CD4-positive, alpha-beta memory T cell (primary cell): ENCODE data around the gene FOXJ3. TPM values are rescaled to one million over a fixed set of nuclear protein-coding genes. Genes with fewer than 3 reads are reported as not detected.

Source experiments
- CTCF ChIA-PET: fragments of 350-600 bp; sonication (Branson Sonifier 250); formaldehyde crosslinking; loops from one replicate; lab custom pipeline; 2021; ENCODE audit warnings: inconsistent platforms; ENCODE audit not compliant: partially characterized antibody; lab: Charles Lee
- POLR2A ChIA-PET: fragments of 350-600 bp; sonication (Branson Sonifier 250); formaldehyde crosslinking; loops from one replicate; lab custom pipeline; 2021; ENCODE audit not compliant: partially characterized antibody; lab: Charles Lee
- DNase-seq, 5 donors: peaks; one replicate each; pipeline versions ENCODE4 v3.0.0 to v3.0.0-alpha.2; 2020 to 2022; ENCODE audit warnings: mixed read lengths in 1 of 5
- H3K27ac ChIP-seq: one replicate; pipeline ENCODE4 v1.7.0; 2013; ENCODE audit warnings: low read depth, low read length
- H3K27me3 ChIP-seq: 2 replicates; pipeline ENCODE4 v1.7.0; 2013; ENCODE audit warnings: mild to moderate bottlenecking, low read length, moderate library complexity; ENCODE audit not compliant: insufficient read depth
- H3K36me3 ChIP-seq: 2 replicates; pipeline ENCODE4 v1.7.0; 2013; ENCODE audit warnings: mild to moderate bottlenecking, low read length, moderate library complexity; ENCODE audit not compliant: insufficient read depth
- H3K4me1 ChIP-seq: 2 replicates; pipeline ENCODE4 v1.7.0; 2013; ENCODE audit warnings: mild to moderate bottlenecking, low read length, moderate library complexity; ENCODE audit not compliant: insufficient read depth
- H3K4me3 ChIP-seq, 2 donors: one replicate each; pipeline ENCODE4 v1.7.0; 2013; ENCODE audit warnings: low read length in 2 of 2, mild to moderate bottlenecking in 1 of 2
- H3K9me3 ChIP-seq, 2 donors: one replicate each; pipeline ENCODE4 v1.7.0; 2013; ENCODE audit warnings: low read length in 2 of 2, control low read depth in 1 of 2; ENCODE audit not compliant: control insufficient read depth in 1 of 2
- H3K27ac Mint-ChIP-seq, 7 donors: one replicate each; pipeline ENCODE4 v1.8.0; 2020 to 2021; ENCODE audit warnings: mixed read lengths in 7 of 7, mild to moderate bottlenecking in 6 of 7, inconsistent platforms in 3 of 7, moderate library complexity in 3 of 7
- H3K27me3 Mint-ChIP-seq, 2 donors: one replicate each; pipeline ENCODE4 v1.8.0; 2020 to 2021; ENCODE audit warnings: mixed read lengths in 2 of 2
- H3K36me3 Mint-ChIP-seq, 2 donors: one replicate each; pipeline ENCODE4 v1.8.0; 2020 to 2021; ENCODE audit warnings: mixed read lengths in 2 of 2, inconsistent platforms in 1 of 2, mild to moderate bottlenecking in 1 of 2
- H3K4me1 Mint-ChIP-seq, 4 donors: one replicate each; pipeline ENCODE4 v1.8.0; 2020 to 2021; ENCODE audit warnings: mixed read lengths in 4 of 4, mild to moderate bottlenecking in 1 of 4
- H3K4me3 Mint-ChIP-seq, 8 donors: one replicate each; pipeline ENCODE4 v1.8.0; 2020 to 2021; ENCODE audit warnings: mixed read lengths in 8 of 8, mild to moderate bottlenecking in 7 of 8, moderate library complexity in 6 of 8, inconsistent platforms in 3 of 8
- H3K9me3 Mint-ChIP-seq, 8 donors: one replicate each; pipeline ENCODE4 v1.8.0; 2020 to 2021; ENCODE audit warnings: mixed read lengths in 8 of 8, mild to moderate bottlenecking in 5 of 8, inconsistent platforms in 3 of 8, moderate library complexity in 1 of 8
- intact Hi-C: fragments of 100-400 bp; cut with micrococcal nuclease; formaldehyde crosslinking; loops from one replicate; pipeline ENCODE4 v1.15.1; 2023
- polyA plus RNA-seq, 2 donors: library from polyadenylated mRNA; unstranded; fragments of 300-500 nt; fragmentation: Illumina TruSeq; gene quantifications; one replicate each; pipeline ENCODE4 v1.2.3, GENCODE V29; 2021
- total RNA-seq, 2 experiments: library from RNA; stranded (reverse); gene quantifications; one replicate each; pipeline ENCODE4 v1.2.3, GENCODE V29; 2021

The FOXJ3 gene
- total and polyA plus RNA-seq, 4 experiments from 2014 or later: 23.7 to 102 (median 72.0) TPM

DNA sequence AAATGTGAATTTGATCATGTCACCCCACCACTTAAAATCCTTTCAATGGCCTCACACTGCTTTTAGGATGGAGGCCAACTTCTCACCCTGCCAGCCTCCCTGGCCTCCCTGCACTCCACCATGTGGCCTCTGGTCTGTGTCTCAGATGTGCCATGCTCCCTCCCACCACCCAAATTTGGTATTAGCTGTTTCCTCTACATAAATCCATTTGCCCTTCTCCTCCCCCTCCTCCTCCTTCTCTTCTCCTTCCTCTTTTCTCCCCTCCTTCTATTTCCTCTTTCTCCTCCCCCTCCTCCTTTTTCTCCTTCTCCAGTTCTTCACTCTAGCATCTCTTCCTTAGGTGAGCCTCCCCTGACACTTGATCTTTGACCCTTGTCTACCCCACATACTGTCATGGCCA, 198.6 kb downstream of the FOXJ3 start:
- ChIA-PET CTCF (interaction anchor here (1.5 kb wide), 1 partner anchor 11 kb away, joined by 5 read pairs; no protein-coding TSS in a partner anchor), POLR2A (no interaction called here)
- Histone ChIP-seq H3K9me3 (no peaks in the 10 kb centered on the region), H3K4me3 (no peak overlapping the region), H3K36me3 (no peaks in the 10 kb centered on the region), H3K4me1 (no peaks in the 10 kb centered on the region), H3K27ac (no peak overlapping the region), H3K27me3 (peaks cover 7% of the 10 kb centered on the region)
- Mint-ChIP-seq H3K4me1 (no peaks in the 10 kb centered on the region), H3K4me3 (no peak overlapping the region), H3K36me3 (no peaks in the 10 kb centered on the region), H3K27me3 (peaks cover 3 to 6% of the 10 kb centered on the region in 2 donors), H3K27ac (peak overlapping the region in 1 of 7 donors; percentile 39), H3K9me3 (no peaks in the 10 kb centered on the region)
- no peak for DNase-seq
- intact Hi-C loops: no loop called here

- ChIA-PET POLR2A (no interaction called here), CTCF (interaction anchor here (1.5 kb wide), 1 partner anchor 12 kb away, joined by 5 read pairs; no protein-coding TSS in a partner anchor)
- Histone ChIP-seq H3K9me3 (no peaks in the 10 kb centered on the region), H3K36me3 (no peaks in the 10 kb centered on the region), H3K27ac (no peak overlapping the region), H3K4me1 (no peaks in the 10 kb centered on the region), H3K27me3 (peaks cover 7% of the 10 kb centered on the region), H3K4me3 (no peak overlapping the region)
- no peak overlapping the region for H3K27ac Mint-ChIP-seq
- DNase-seq: no peak
- peaks cover 3% of the 10 kb centered on the region in 2 donors for H3K27me3 Mint-ChIP-seq
- H3K36me3 Mint-ChIP-seq: no peaks in the 10 kb centered on the region
- no peak overlapping the region for H3K4me3 Mint-ChIP-seq
- H3K9me3 Mint-ChIP-seq: no peaks in the 10 kb centered on the region
- intact Hi-C loops: no loop called here
- no peaks in the 10 kb centered on the region for H3K4me1 Mint-ChIP-seq
Observed at GRCh38 chr1:42135426-42135825, 199.6 kb downstream of the FOXJ3 start.

- no peak for DNase-seq
- Mint-ChIP-seq H3K4me3 (no peak overlapping the region), H3K36me3 (no peaks in the 10 kb centered on the region), H3K4me1 (no peaks in the 10 kb centered on the region), H3K9me3 (no peaks in the 10 kb centered on the region), H3K27me3 (peaks cover 1 to 9% of the 10 kb centered on the region in 2 donors), H3K27ac (no peak overlapping the region)
- intact Hi-C loops: no loop called here
- ChIA-PET CTCF (no interaction called here), POLR2A (no interaction called here)
- no peak overlapping the region for H3K4me3 ChIP-seq
- no peak overlapping the region for H3K27ac ChIP-seq
- no peaks in the 10 kb centered on the region for H3K9me3 ChIP-seq
- no peaks in the 10 kb centered on the region for H3K36me3 ChIP-seq
- no peaks in the 10 kb centered on the region for H3K4me1 ChIP-seq
- no peaks in the 10 kb centered on the region for H3K27me3 ChIP-seq
Observed at GRCh38 chr1:42133809-42134526, 201.1 kb downstream of the FOXJ3 start.

DNA sequence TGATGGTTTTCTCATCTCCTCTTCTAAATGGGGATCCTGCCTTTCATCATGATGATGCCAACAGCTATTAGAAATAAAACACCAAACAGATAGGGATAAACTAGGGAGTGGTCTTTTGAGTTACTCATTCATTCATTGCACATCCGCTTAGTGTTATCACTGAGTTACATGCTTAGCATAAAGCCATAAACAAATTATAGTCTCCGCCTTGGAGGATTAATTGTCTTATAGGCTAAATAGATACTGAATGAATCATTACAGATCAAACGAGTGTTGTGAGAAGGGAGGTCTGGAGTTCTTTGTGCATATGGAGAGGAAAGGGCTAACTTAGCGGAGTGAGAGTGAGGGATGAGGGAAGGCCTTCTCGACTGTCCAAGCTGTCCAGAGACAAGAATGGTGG, 201.6 kb downstream of the FOXJ3 start:
- H3K27ac ChIP-seq: no peak overlapping the region
- no peak overlapping the region for H3K4me3 ChIP-seq
- Mint-ChIP-seq H3K27ac (no peak overlapping the region), H3K9me3 (no peaks in the 10 kb centered on the region), H3K27me3 (peaks cover 0 to 9% of the 10 kb centered on the region in 2 donors), H3K36me3 (no peaks in the 10 kb centered on the region), H3K4me3 (no peak overlapping the region), H3K4me1 (no peaks in the 10 kb centered on the region)
- DNase-seq: no peak
- no peaks in the 10 kb centered on the region for H3K9me3 ChIP-seq
- no peaks in the 10 kb centered on the region for H3K36me3 ChIP-seq
- H3K4me1 ChIP-seq: no peaks in the 10 kb centered on the region
- H3K27me3 ChIP-seq: no peaks in the 10 kb centered on the region
- ChIA-PET CTCF (no interaction called here), POLR2A (no interaction called here)
- intact Hi-C loops: no loop called here

DNA sequence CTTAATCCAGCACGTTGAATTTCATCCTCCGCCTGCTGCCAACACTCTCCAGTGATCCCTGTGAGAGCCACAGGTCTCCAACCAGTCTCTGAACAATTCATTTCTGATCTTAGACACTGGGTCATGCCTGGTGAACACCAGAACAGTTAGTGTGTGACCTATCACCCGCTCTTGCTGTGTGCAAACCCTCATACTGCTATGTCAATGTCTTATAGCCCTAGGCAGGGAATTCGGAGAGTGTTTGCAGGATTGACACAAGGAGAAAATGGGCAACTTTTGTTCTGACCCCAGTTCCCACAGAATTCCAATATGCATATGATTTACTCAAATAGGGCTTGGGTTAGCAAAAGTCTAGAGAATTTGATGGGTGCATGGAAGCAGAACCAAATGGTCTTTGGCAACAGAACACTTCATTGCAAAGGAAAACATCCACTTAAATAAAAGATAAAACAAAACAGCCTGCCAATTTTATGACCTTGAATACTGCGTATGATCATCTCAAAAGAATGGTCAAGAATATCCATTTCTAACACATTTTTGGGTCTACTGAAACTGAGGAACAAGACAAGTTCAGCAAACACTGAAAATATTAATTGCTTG, 204.9 kb downstream of the FOXJ3 start:
- Histone ChIP-seq H3K9me3 (no peaks in the 10 kb centered on the region), H3K4me3 (no peak overlapping the region), H3K27me3 (no peaks in the 10 kb centered on the region), H3K4me1 (no peaks in the 10 kb centered on the region), H3K27ac (no peak overlapping the region), H3K36me3 (no peaks in the 10 kb centered on the region)
- Mint-ChIP-seq H3K4me3 (no peak overlapping the region), H3K36me3 (no peaks in the 10 kb centered on the region), H3K27me3 (peaks cover 3 to 7% of the 10 kb centered on the region in 2 donors), H3K4me1 (no peaks in the 10 kb centered on the region), H3K27ac (no peak overlapping the region), H3K9me3 (no peaks in the 10 kb centered on the region)
- ChIA-PET POLR2A (no interaction called here), CTCF (no interaction called here)
- DNase-seq: no peak
- intact Hi-C loops: no loop called here

- Histone ChIP-seq H3K9me3 (no peaks in the 10 kb centered on the region), H3K4me1 (no peaks in the 10 kb centered on the region), H3K27ac (no peak overlapping the region), H3K36me3 (no peaks in the 10 kb centered on the region), H3K27me3 (no peaks in the 10 kb centered on the region), H3K4me3 (no peak overlapping the region)
- intact Hi-C loops: no loop called here
- Mint-ChIP-seq H3K4me1 (no peaks in the 10 kb centered on the region), H3K36me3 (peaks cover 0 to 3% of the 10 kb centered on the region in 2 donors), H3K27ac (no peak overlapping the region), H3K4me3 (no peak overlapping the region), H3K9me3 (peaks cover 0 to 3% (median 0%) of the 10 kb centered on the region in 8 donors), H3K27me3 (peaks cover 3 to 7% of the 10 kb centered on the region in 2 donors)
- CTCF ChIA-PET: no interaction called here
- DNase-seq: no peak
- POLR2A ChIA-PET: no interaction called here
Observed at GRCh38 chr1:42128964-42129363, 206.1 kb downstream of the FOXJ3 start.

- no peak overlapping the region for H3K27ac ChIP-seq
- Mint-ChIP-seq H3K27ac (no peak overlapping the region), H3K4me3 (no peak overlapping the region), H3K36me3 (peaks cover 0 to 4% of the 10 kb centered on the region in 2 donors), H3K27me3 (peaks cover 3 to 7% of the 10 kb centered on the region in 2 donors), H3K9me3 (peaks cover 0 to 5% (median 0%) of the 10 kb centered on the region in 8 donors), H3K4me1 (no peaks in the 10 kb centered on the region)
- ChIA-PET POLR2A (no interaction called here), CTCF (no interaction called here)
- DNase-seq: no peak
- intact Hi-C loops: no loop called here
- no peaks in the 10 kb centered on the region for H3K9me3 ChIP-seq
- H3K27me3 ChIP-seq: no peaks in the 10 kb centered on the region
- no peaks in the 10 kb centered on the region for H3K36me3 ChIP-seq
- H3K4me3 ChIP-seq: no peak overlapping the region
- H3K4me1 ChIP-seq: no peaks in the 10 kb centered on the region
Observed at GRCh38 chr1:42128499-42128898, 206.5 kb downstream of the FOXJ3 start.
